Fibroblast of the conjunctiva (primary cell): ENCODE measurements around the gene RNF220.
"Not testable (repeated sequence)": the region's sequence is repeated elsewhere in the genome, so short reads cannot be mapped to it uniquely, and the experiment has no call there.

Experiments used
- DNase-seq: peaks from one replicate; pipeline ENCODE4 v3.0.0-alpha.2; 2010; ENCODE audit warnings: low read depth

The RNF220 gene

GRCh38 chr1:44496541-44497171, 91.6 kb downstream of the RNF220 start:
- no peak for DNase-seq

GRCh38 chr1:44497422-44498170, 92.5 kb downstream of the RNF220 start:
- DNase-seq, result no peak

DNA sequence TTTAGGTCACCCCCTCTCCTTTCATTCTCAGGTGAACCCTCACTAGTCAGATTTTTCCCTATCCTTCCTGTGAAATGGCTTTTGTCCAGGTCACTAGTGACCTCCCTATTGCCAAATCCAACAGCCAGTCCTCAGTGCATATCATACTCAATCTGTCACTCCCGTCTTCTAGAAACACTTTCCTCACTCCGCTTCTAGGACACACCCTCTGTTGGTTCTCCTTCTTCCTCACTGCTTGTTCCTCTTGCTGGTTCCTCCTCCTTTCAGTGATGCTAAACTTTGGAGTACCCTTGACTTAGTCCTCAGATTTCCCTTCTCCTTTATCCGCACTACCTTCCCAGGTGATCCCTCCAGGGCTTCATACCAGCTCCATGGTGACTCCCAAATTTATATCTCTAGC, 94.3 kb downstream of the RNF220 start:
- DNase-seq, result no peak

GRCh38 chr1:44500181-44501046, 95.4 kb downstream of the RNF220 start:
- no peak for DNase-seq

- no peak for DNase-seq
Observed at GRCh38 chr1:44501047-44501890, 96.2 kb downstream of the RNF220 start.

DNA sequence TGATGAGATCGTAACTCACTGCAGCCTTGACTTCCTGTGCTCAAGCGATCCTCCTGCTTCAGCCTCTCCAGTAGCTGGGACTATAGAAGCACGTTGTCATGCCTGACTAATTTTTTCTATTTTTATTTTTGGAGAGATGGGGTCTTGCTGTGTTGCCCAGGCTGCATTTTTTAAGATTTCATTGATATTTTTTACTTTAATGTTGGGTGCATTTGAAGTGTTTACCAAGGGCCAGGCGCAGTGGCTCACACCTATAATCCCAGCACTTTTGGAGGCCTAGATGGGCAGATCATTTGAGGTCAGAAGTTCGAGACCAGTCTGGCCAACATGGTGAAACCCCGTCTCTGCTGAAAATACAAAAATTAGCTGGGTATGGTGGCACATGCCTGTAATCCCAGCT, 97.8 kb downstream of the RNF220 start:
- not testable (repeated sequence) for DNase-seq

DNA sequence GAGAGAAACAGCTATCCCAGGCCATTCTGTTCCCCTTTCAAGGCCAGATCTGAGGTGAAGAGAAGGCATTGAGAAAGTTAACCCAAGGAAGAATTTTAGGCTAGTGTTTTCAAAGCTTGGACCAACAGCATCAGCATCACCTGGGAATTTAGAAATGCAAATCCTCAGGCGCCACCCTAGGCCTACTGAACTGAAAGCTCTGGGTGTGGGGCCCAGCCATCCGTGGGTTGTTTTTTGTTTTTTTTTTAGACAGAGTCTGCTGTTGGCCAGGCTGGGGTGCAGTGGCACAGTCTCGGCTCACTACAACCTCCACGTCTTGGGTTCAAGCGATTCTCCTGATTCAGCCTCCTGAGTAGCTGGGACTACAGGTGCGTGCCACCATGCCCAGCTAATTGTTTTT, 98.6 kb downstream of the RNF220 start:
- no peak for DNase-seq

DNA sequence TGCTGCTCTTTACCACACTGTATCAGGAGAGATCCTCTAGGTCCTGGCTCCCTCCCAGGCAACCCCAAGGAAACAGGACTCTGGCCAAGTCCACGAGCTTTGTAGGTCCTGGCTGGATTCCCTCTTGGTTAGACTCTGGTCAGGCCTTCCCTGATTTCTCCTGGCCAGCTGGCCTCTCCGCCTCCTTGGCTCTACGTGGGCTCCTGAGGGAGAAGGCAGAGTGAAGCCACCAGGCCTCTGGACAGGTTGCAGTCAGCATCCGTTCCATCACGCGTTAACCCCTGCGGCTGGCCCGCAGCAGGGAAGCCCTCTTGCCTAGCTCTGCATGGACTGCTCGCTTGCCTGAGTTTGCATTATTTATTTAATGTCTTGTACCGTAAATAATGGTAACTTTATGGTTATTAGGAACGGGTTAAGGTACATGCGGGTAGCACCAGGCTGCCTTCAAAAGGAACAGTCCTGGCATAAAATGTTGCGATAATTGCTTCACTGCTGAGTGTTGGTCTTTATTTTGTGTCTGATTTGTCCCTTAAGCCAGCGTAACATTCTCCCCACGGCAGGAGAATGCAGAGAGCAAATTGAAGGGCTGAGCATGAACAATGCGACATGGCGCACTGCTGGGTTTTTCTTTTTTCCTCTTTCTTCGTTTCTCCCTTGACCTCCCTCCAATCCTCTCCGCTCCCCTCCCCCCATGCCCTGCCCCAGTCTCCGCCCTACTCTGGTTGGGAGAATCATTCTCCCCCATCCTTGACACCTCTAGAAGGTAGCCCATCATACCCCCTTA, 100.3 kb downstream of the RNF220 start:
- DNase-seq, result no peak

DNA sequence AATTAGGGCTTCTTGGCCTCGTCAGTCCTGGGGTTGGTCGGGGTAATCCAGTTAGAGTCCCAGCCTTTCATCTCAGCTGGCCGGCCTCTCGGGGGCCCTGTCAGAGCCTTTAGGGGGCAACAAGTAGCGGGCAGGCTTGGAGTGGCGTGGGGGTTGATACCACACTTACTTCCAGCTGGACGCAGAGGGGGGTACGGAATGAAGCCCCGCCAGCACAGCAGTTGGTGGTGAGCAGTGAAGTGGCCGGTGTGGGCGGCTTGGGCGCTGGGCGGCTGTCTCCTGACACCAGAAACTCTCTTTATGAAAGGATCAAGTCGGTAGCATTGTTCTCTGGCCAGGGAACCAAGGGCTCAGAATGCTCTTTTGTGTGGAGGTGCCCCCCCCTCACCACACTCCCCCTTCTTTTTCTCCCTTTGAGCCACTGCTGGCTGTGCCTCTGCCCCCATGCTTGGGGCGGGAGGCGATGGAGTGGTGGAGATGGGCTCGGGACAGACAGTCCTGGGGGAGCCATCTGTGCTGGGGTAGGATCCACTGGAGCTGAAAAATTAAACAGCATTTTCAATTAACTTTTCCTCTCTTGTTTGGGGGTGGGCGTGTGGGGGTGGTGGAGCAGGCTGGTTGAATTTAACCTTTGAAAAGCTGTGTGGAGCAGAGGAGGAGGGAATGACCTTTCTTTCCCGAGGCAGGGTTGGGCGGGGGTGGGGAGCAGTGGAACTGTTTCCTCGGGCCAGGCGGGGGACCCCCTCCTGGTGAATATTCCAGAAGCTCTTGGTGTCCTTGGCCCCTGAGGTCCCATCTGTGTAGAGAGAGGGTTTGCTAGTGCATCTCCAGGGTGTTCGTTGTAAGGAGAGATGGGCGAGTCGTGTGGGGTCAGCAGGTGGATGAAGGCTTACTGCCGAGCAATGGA, 102.7 kb downstream of the RNF220 start:
- no peak for DNase-seq

- DNase-seq, result no peak
Observed at GRCh38 chr1:44508397-44508745, 103.3 kb downstream of the RNF220 start.

- no peak for DNase-seq
Observed at GRCh38 chr1:44511363-44511762, 106.3 kb downstream of the RNF220 start.

- DNase-seq, result no peak
Observed at GRCh38 chr1:44511769-44512168, 106.7 kb downstream of the RNF220 start.

- DNase-seq, result no peak
Observed at GRCh38 chr1:44512313-44512885, 107.3 kb downstream of the RNF220 start.

DNA sequence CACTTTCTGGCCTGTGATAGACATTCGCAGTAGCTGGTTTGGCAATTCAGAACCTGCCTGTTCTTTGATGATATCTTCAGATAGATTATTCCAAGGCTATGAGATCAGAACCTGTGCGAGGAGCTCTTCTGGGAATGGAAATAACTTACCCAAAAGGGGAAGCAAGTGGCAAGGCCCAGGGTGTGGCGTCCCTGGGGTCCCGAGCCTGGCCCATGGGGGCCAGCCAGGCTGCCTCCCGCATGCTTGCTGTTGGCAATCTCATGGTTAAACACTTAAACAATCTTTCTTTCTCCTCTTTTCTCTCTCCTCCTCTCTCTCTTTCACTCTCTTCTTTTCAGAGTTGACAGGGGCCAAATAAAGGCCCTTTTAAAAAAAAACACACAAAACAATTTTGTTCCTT, 108.1 kb downstream of the RNF220 start:
- no peak for DNase-seq

- DNase-seq, result no peak
Observed at GRCh38 chr1:44514673-44515072, 109.6 kb downstream of the RNF220 start.

DNA sequence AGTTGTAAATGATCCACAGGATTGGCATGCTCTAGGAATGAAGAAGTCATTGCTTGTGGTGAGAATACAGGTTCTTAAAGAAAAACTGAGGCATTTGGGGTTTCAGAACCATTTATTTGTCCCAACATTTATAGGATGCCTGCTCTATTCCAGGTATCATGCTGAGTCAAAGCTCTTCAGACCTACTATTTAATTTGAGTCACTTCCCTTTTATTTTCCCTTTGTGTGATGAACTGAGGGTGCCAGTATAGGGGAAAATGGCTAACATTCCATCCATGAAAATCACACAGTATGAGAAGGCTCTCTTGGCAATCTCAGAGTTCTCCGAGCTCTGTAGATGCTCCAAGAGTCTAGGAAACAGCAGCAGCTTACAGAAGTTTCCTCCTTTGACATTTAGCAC, 110.4 kb downstream of the RNF220 start:
- no peak for DNase-seq

DNA sequence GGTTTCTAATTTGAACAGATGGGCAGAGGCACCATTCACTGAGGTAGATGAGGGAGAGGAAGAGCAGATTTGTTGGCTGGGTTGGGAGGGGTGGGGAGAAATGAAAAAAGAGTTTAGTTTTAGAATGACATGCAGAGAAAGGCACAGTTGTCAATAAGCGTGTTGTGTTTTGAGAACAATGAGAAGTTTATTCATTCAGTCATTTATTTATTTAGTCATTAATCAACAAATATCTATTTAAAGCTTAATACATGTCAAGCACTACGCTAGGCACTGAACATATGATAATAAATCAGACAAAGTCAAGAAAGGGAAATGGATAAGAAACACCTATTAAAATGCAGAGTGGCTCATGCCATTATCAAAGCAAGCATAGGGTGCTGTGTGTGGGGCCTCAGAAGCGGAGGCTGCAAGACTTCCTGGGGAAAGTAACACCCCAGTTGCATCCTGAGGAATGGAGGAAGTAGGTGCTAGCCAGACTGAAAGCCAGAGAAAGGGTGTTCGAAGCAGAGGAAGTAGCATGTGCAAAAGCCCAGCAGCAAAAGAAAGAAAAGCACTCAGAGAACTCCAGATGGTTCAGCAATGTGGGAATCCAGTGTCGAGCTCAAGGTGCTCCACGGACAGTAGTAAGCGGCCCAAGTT, 114.1 kb downstream of the RNF220 start:
- DNase-seq, result no peak

- DNase-seq, result no peak
Observed at GRCh38 chr1:44521378-44522080, 116.5 kb downstream of the RNF220 start.
